ENCODE measurements around the gene CST5.

GRCh38 chr20:23856226-23856625 is 23.3 kb downstream of the CST5 start:
- TF ChIP-seq CTCF (IDR thresholded peaks at IDR 0.05) (no peak), POLR2A (IDR thresholded peaks at IDR 0.05) (no peak)

Measured in Peyer's patch (tissue), 4 donors.